Psoas muscle (tissue), 8 donors: ENCODE measurements around the gene CHN2. TPM values are rescaled to one million over a fixed set of nuclear protein-coding genes. Genes with fewer than 3 reads are reported as not detected.

Experiments
- ATAC-seq, 4 donors: fragments of 200-7000 bp; cut with Tn5 transposase; one replicate each; pipeline ENCODE4 v1.9.1; 2020; ENCODE audit warnings: moderate library complexity in 3 of 4, mild to moderate bottlenecking in 2 of 4
- DNase-seq, 2 donors: peaks; one replicate each; pipeline ENCODE4 v3.0.0-alpha.2; 2020
- H3K27ac ChIP-seq: fragments of 200-600 bp; one replicate; pipeline ENCODE4 v1.8.0; 2022
- H3K27me3 ChIP-seq, 3 donors: fragments of 200-600 bp in 1 of 3; one replicate each; pipeline versions ENCODE4 v1.6.1 to v1.8.0; 2013 to 2022; ENCODE audit warnings: low read length in 2 of 3, mild to moderate bottlenecking in 2 of 3, moderate library complexity in 1 of 3; ENCODE audit not compliant: insufficient read depth in 3 of 3
- H3K36me3 ChIP-seq, 2 donors: fragments of 200-600 bp in 1 of 2; one replicate each; pipeline versions ENCODE4 v1.6.1 to v1.8.0; 2013 to 2022; ENCODE audit warnings: low read depth in 1 of 2, mild to moderate bottlenecking in 1 of 2, moderate library complexity in 1 of 2; ENCODE audit not compliant: insufficient read depth in 1 of 2
- H3K4me1 ChIP-seq: fragments of 200-600 bp; one replicate; pipeline ENCODE4 v1.8.0; 2022
- H3K4me3 ChIP-seq: fragments of 200-600 bp; one replicate; pipeline ENCODE4 v1.8.0; 2022; ENCODE audit warnings: mild to moderate bottlenecking
- H3K9me3 ChIP-seq: fragments of 200-600 bp; one replicate; pipeline ENCODE4 v1.8.0; 2022
- CTCF ChIP-seq: fragments of 200-600 bp; IDR thresholded peaks from one replicate; pipeline ENCODE4 v1.8.0; 2022; ENCODE audit warnings: antibody characterized with exemption
- WGBS, 3 donors: extraction: QIAGEN DNeasy Blood & Tissue Kit; methylation state at CpG; one replicate each; pipeline versions ENCODE4 v1.1.6 to v1.1.7; 2013; 5-methylcytosine and 5-hydroxymethylcytosine counted together
- intact Hi-C, 2 donors: fragments of 100-400 bp; cut with DNase I; formaldehyde crosslinking; loops; one replicate each; pipeline versions ENCODE4 v1.11.0 to v1.14.2; 2022
- polyA plus RNA-seq, 3 donors: library from polyadenylated mRNA; stranded (reverse); fragments of 200-250 nt; gene quantifications; one replicate each; pipeline ENCODE4 v1.2.3, GENCODE V29; 2013
- total RNA-seq, 4 donors: library from RNA; stranded (reverse); fragmentation: NEBNext Ultra II Directional in 2 of 4; extraction: Animal tissue kit (Norgen Biotek cat#: 25700) in 2 of 4; gene quantifications; one replicate each; pipeline versions ENCODE4 v1.2.1 to v1.2.4, GENCODE V29; 2021 to 2023
- donor health status: healthy with polysubstance abuse.
- donor health status: DM: no; HTN: no; CAD: no; lungs with moderate emphysema.
- donor health status: Bipolar disorder and iron deficiency.
- donor health status: healthy.
- donor health status: DM: yes; HTN: yes; CAD: no.
- donor health status: DM: no; HTN: no; CAD: no.
- donor health status: DM: no; HTN: no; CAD: no.
- donor health status: DM: yes; HTN: yes; CAD: no.

The CHN2 gene
- total and polyA plus RNA-seq, 7 donors, result 0.43 to 18.1 (median 2.3) TPM

- Histone ChIP-seq H3K9me3 (no peaks in the 10 kb centered on the region), H3K27me3 (no peaks in the 10 kb centered on the region), H3K36me3 (no peaks in the 10 kb centered on the region), H3K4me3 (no peak overlapping the region), H3K4me1 (no peaks in the 10 kb centered on the region), H3K27ac (no peak overlapping the region)
- TF ChIP-seq CTCF, result no peak
- intact Hi-C loops, result no loop called here
- WGBS, 3 donors, result 19 to 36% (median 26%) methylated on average over 2 of the region's 2 CpGs
- DNase-seq, result no peak
- ATAC-seq, result peak in 1 of 4 donors; percentile 27
Observed at GRCh38 chr7:29488977-29489376, 294.4 kb downstream of the CHN2 start.

GRCh38 chr7:29490094-29490607, 295.6 kb downstream of the CHN2 start:
- Histone ChIP-seq H3K27me3 (no peaks in the 10 kb centered on the region), H3K36me3 (no peaks in the 10 kb centered on the region), H3K4me3 (no peak overlapping the region), H3K27ac (no peak overlapping the region), H3K9me3 (no peaks in the 10 kb centered on the region), H3K4me1 (no peaks in the 10 kb centered on the region)
- no peak for ATAC-seq
- no peak for TF ChIP-seq CTCF
- intact Hi-C loops, result no loop called here
- DNase-seq, result no peak
- 81 to 85% (median 83%) methylated on average over 4 of the region's 4 CpGs for WGBS, 3 donors

GRCh38 chr7:29494350-29494749, 299.8 kb downstream of the CHN2 start:
- no peak for TF ChIP-seq CTCF
- Histone ChIP-seq H3K36me3 (no peaks in the 10 kb centered on the region), H3K4me1 (no peaks in the 10 kb centered on the region), H3K9me3 (no peaks in the 10 kb centered on the region), H3K4me3 (no peak overlapping the region), H3K27me3 (no peaks in the 10 kb centered on the region), H3K27ac (no peak overlapping the region)
- intact Hi-C loops, result no loop called here
- DNase-seq (no peak), ATAC-seq (no peak)
- 79 to 91% (median 90%) methylated on average over 1 of the region's 1 CpG for WGBS, 3 donors

- 84 to 86% (median 86%) methylated on average over 7 of the region's 7 CpGs for WGBS, 3 donors
- Histone ChIP-seq H3K27me3 (no peaks in the 10 kb centered on the region), H3K4me1 (no peaks in the 10 kb centered on the region), H3K27ac (no peak overlapping the region), H3K36me3 (peaks cover 0 to 10% of the 10 kb centered on the region in 2 donors), H3K9me3 (no peaks in the 10 kb centered on the region), H3K4me3 (no peak overlapping the region)
- no peak for TF ChIP-seq CTCF
- intact Hi-C loops, result no loop called here
- DNase-seq, result no peak
- no peak for ATAC-seq
Observed at GRCh38 chr7:29495653-29496052, 301.1 kb downstream of the CHN2 start.

GRCh38 chr7:29496355-29497020, 301.9 kb downstream of the CHN2 start:
- Histone ChIP-seq H3K9me3 (no peaks in the 10 kb centered on the region), H3K4me1 (no peaks in the 10 kb centered on the region), H3K27me3 (no peaks in the 10 kb centered on the region), H3K27ac (no peak overlapping the region), H3K4me3 (no peak overlapping the region), H3K36me3 (peaks cover 0 to 10% of the 10 kb centered on the region in 2 donors)
- intact Hi-C loops, result no loop called here
- 93 to 96% (median 95%) methylated on average over 1 of the region's 1 CpG for WGBS, 3 donors
- no peak for TF ChIP-seq CTCF
- no peak for ATAC-seq
- no peak for DNase-seq
